HG02759 (cell line): ENCODE data around the gene TCN1.

ENCODE experiments used
- ATAC-seq: cut with Tn5 transposase; IDR thresholded peaks from one replicate; pipeline ENCODE4 v1.9.1; 2021; ENCODE audit warnings: mild to moderate bottlenecking, moderate library complexity; ENCODE audit not compliant: unreplicated experiment

Gene TCN1

DNA sequence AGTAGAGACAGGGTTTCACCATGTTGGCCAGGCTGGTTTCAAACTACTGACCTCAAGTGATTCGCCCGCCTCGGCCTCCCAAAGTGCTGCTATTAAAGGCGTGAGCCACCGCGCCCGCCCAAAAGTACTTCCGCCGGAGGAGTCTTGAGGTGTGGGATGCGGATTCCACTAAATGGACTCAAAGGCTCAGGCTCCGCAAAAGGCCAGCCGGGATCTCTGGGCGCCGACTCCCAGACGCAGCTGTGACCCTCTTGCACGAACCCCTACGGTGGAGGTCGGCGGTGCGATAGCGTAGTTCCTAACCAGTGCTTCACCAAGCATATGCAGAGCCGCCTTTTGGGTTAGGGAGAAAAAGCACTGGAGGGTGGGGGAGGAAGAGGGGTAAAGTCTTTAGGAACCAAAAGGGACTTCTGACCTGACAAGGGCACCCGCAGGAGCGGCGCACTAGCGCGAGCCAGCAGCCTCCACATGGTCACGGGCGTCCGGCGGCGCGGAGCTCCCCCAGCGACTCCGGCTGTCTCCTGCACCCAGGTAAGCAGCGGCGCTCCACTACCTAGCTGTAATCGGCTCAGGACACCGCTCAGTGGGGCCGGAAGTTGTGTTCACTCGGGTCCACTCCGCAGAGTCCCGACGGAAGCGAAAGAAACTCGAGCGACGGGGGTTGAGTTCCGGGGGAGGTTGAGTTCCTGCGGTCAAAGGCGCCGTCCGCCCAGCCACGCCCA is 55.9 kb downstream of the TCN1 start, which contains the start of gene MRPL16:
MRPL16 (minus strand) TSS at position 590 of the 722 bp plus-strand sequence; CDS start at position 470, 120 bp downstream.
- ATAC-seq, result peak; percentile 97

DNA sequence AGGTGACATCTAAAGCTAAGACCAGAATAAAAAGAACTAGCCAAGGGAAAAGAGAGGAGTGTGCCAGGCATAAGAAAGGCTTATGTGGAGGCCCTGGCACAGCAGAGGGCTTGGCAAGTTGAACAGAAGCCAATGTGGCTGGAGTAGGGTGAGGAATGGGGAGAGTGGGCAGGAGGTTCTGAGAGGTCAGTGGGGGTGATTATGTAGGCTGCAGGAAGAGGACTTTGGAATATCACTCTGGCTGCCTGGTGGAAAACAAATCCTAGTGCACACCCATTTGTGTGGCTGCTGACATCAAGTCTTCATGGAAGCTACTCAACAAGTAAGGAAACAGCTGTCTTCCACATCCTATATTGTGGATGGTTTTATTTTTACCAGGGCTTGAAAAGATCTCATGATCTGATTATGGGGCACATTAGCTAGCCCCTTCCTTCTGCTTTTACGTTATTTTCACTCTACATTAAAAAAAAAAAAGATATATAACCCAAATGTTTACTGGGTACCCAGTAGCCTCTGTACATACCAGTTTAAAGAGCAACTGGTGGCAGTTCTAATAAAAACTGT is 59.2 kb downstream of the TCN1 start:
- no peak for ATAC-seq

DNA sequence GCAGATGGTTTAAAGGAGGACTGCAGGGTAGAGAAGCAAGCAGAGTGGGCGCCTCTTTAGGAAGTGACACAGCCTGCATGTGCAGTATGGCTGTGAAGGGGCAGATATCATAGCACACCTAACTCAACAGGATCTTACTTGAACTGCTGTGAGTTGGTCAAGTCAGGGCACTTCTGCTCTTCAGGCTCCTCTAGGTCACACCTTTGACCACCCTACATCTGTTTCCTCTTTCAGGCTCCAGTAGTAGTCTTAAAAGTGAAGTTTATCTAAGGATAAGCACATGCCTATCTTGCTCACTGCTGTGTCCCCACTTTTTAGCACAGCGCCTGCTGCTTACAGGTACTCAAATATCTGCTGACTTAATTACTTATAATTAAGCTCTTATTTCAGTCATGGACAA is 62.2 kb downstream of the TCN1 start:
- no peak for ATAC-seq
